Keratinocyte (primary cell): ENCODE results near the gene POLR1B. TPM values are rescaled to one million over a fixed set of nuclear protein-coding genes. Genes with fewer than 3 reads are reported as not detected.

Source experiments
- DNase-seq: peaks from one replicate; pipeline ENCODE4 v3.0.0-alpha.2; 2011; ENCODE audit warnings: low read depth, missing footprints, low spot score
- FAIRE-seq: peaks from 2 replicates; lab custom pipeline; 2011; peaks lifted over from hg19 to GRCh38; lab: Jason Lieb, UNC
- H2AFZ ChIP-seq: 2 replicates; pipeline ENCODE4 v1.6.0; 2012; ENCODE audit warnings: low read length, control low read depth, inconsistent platforms; ENCODE audit not compliant: control insufficient read depth
- H3K27ac ChIP-seq: 2 replicates; pipeline ENCODE4 v1.5.1; 2011; ENCODE audit warnings: low read length; ENCODE audit not compliant: control insufficient read depth, insufficient read depth
- H3K27me3 ChIP-seq: 3 replicates; pipeline ENCODE4 v1.6.0; 2011; ENCODE audit warnings: low read length; ENCODE audit not compliant: control insufficient read depth, insufficient read depth; ENCODE audit errors: extremely low read depth
- H3K36me3 ChIP-seq, 2 experiments: 2 replicates in 1 of 2; 3 replicates in 1 of 2; pipeline ENCODE4 v1.5.1; 2011; ENCODE audit warnings: low read length in 2 of 2, mild to moderate bottlenecking in 1 of 2; ENCODE audit not compliant: control insufficient read depth in 2 of 2, insufficient read depth in 2 of 2; ENCODE audit errors: extremely low read depth in 1 of 2
- H3K4me1 ChIP-seq: 3 replicates; pipeline ENCODE4 v1.5.1; 2011; ENCODE audit warnings: low read length; ENCODE audit not compliant: control insufficient read depth, insufficient read depth; ENCODE audit errors: extremely low read depth
- H3K4me2 ChIP-seq: 3 replicates; pipeline ENCODE4 v1.6.0; 2011; ENCODE audit warnings: low read depth, low read length; ENCODE audit not compliant: control insufficient read depth, insufficient read depth; ENCODE audit errors: extremely low read depth
- H3K4me3 ChIP-seq, 3 experiments: fragments of 200-600 bp in 1 of 3; sonication (generic) in 1 of 3; 2 replicates in 2 of 3; 3 replicates in 1 of 3; pipeline ENCODE4 v1.5.1; 2011 to 2016; ENCODE audit warnings: low read length in 3 of 3, mild to moderate bottlenecking in 3 of 3, control low read depth in 2 of 3, inconsistent platforms in 1 of 3, low read depth in 1 of 3, mixed read lengths in 1 of 3, mixed run types in 1 of 3, moderate library complexity in 1 of 3; ENCODE audit not compliant: control insufficient read depth in 2 of 3, insufficient read depth in 2 of 3; ENCODE audit errors: extremely low read depth in 1 of 3
- H3K79me2 ChIP-seq: 2 replicates; pipeline ENCODE4 v1.6.0; 2012; ENCODE audit warnings: low read length; ENCODE audit not compliant: control insufficient read depth, insufficient read depth
- H3K9ac ChIP-seq: 3 replicates; pipeline ENCODE4 v1.6.0; 2011; ENCODE audit warnings: low read length; ENCODE audit not compliant: control insufficient read depth, insufficient read depth; ENCODE audit errors: extremely low read depth
- H3K9me1 ChIP-seq: 3 replicates; pipeline ENCODE4 v1.6.0; 2011; ENCODE audit warnings: low read length; ENCODE audit not compliant: control insufficient read depth, insufficient read depth; ENCODE audit errors: extremely low read depth
- H3K9me3 ChIP-seq: 2 replicates; pipeline ENCODE4 v1.5.1; 2012; ENCODE audit warnings: low read depth, low read length; ENCODE audit not compliant: control insufficient read depth
- H4K20me1 ChIP-seq: 3 replicates; pipeline ENCODE4 v1.6.0; 2011; ENCODE audit warnings: low read length; ENCODE audit not compliant: control insufficient read depth, insufficient read depth; ENCODE audit errors: extremely low read depth
- EZH2 ChIP-seq: IDR thresholded peaks from one replicate; pipeline ENCODE4 v1.6.1; 2012; ENCODE audit warnings: inconsistent platforms, mild to moderate bottlenecking, low read length, moderate library complexity
- dilution Hi-C: fragments of 300-500 bp; cut with MboI; formaldehyde crosslinking; loops from one replicate; pipeline ENCODE4 v1.7.0; 2020; ENCODE audit warnings: low sequenced_read_pairs; ENCODE audit not compliant: extremely low pct_ligation_motif_present
- polyA plus RNA-seq, 5 experiments: library from polyadenylated mRNA; depleted of rRNA in 3 of 5; stranded (reverse) in 3 of 5; stranded (forward) in 1 of 5; unstranded in 1 of 5; fragments of >200 nt; gene quantifications; 1 replicate in 1 of 5; 2 replicates in 3 of 5; 3 replicates in 1 of 5; pipeline versions ENCODE4 v1.2.1 to v1.2.3, GENCODE V29; 2011 to 2012; ENCODE audit warnings: missing spikeins in 2 of 5, low read depth in 1 of 5, low replicate concordance in 1 of 5
- TF ChIP-seq, protein P1 (sequence below), 3 experiments: IDR thresholded peaks in 1 of 3; conservative IDR thresholded peaks in 1 of 3; optimal IDR thresholded peaks in 1 of 3; 2 replicates in 2 of 3; 3 replicates in 1 of 3; pipeline versions ENCODE3 to v1.5.1; 2011; ENCODE audit warnings: low read length in 3 of 3, mild to moderate bottlenecking in 3 of 3, moderate library complexity in 2 of 3, control low read depth in 1 of 3, inconsistent platforms in 1 of 3; ENCODE audit not compliant: insufficient read depth in 2 of 3; ENCODE audit errors: extremely low read depth in 1 of 3

The POLR1B gene
- polyA plus RNA-seq, 1 donor (not counting 4 experiments of a cell fraction or from before 2014, with no cell fraction given), result 31.9 TPM

DNA sequence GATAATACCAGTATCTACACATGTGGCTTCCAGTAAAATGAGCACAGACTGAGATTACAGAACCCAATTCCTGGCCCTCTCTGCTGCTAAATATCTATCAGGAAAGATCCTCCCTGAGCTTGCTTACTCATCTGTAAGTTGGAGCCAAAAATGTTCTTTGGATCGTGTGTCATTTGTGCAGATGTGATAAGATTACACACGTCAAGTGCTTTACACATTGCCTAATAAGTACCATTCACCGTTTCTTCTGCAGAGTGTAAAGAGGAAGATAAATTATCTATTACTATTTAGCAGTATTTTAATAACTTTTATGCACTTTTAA is 80.2 kb downstream of the POLR1B start:
- no peak for DNase-seq
- Histone ChIP-seq H3K9me1 (no peaks in the 10 kb centered on the region), H3K9me3 (no peaks in the 10 kb centered on the region), H2AFZ (no peak overlapping the region), H3K36me3 (no peaks in the 10 kb centered on the region), H3K4me2 (peak overlapping the region; percentile 80), H3K4me1 (peaks cover 64% of the 10 kb centered on the region), H3K4me3 (peak overlapping the region in 2 of 3 experiments; percentile 15 to 50), H3K27ac (peak overlapping the region; percentile 98), H3K79me2 (no peaks in the 10 kb centered on the region), H3K9ac (peak overlapping the region; percentile 73), H4K20me1 (no peaks in the 10 kb centered on the region), H3K27me3 (no peaks in the 10 kb centered on the region)
- TF ChIP-seq, protein P1, sequence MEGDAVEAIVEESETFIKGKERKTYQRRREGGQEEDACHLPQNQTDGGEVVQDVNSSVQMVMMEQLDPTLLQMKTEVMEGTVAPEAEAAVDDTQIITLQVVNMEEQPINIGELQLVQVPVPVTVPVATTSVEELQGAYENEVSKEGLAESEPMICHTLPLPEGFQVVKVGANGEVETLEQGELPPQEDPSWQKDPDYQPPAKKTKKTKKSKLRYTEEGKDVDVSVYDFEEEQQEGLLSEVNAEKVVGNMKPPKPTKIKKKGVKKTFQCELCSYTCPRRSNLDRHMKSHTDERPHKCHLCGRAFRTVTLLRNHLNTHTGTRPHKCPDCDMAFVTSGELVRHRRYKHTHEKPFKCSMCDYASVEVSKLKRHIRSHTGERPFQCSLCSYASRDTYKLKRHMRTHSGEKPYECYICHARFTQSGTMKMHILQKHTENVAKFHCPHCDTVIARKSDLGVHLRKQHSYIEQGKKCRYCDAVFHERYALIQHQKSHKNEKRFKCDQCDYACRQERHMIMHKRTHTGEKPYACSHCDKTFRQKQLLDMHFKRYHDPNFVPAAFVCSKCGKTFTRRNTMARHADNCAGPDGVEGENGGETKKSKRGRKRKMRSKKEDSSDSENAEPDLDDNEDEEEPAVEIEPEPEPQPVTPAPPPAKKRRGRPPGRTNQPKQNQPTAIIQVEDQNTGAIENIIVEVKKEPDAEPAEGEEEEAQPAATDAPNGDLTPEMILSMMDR (optimal IDR thresholded peaks at IDR 0.05 in 1 of 3, IDR thresholded peaks at IDR 0.05 in 1 of 3, conservative IDR thresholded peaks at IDR 0.05 in 1 of 3; ENCODE audit: extremely low read depth in 1 of 3, insufficient read depth in 2 of 3, low read length in 3 of 3), result no peak
- no peak for TF ChIP-seq EZH2
- dilution Hi-C loops, result no loop called here
- peak; percentile 86 for FAIRE-seq

DNA sequence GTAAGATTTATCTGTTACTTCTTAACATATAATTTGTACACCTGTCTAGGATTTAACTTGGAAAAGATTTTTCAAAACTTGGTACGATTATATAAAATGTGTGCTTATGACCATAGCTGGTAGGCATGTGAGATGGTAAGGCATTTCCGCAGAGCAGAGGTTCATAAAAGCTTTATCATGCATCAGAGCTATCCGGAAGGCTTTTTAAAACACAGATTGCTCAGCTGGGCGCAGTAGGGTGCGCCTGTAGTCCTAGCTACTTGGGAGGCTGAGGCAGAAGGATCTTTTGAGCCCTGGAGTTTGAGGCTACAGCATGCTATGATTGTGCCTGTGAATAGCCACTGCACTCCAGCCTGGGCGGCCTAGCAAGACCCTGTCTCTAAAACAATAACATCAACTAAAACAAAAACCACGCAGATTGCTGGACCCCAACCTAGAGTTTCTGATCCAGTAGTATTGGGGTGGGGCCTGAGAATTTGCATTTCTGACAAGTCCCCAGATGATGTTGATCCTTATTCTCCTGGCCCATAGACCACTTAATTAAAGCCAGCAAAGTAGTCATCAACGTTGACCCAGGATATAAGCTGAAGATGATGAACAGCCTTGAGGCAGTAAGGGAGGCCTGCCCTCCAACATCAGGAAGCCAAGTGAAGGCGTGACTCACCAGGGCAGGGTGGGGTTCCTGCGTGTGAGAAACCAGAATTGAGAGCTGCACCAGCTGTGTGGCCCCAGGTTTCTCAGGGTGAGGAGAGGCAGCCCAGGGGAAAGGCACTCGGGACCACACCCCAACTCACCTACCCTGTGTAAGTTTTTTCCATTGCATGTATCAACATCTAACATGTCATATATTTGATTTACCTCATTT is 81.9 kb downstream of the POLR1B start:
- FAIRE-seq (peak; percentile 82), DNase-seq (peak; percentile 90)
- dilution Hi-C loops, result no loop called here
- Histone ChIP-seq H3K27ac (peak overlapping the region; percentile 98), H3K4me3 (peak overlapping the region; percentile 21 to 59 (median 52)), H3K4me1 (peaks cover 73% of the 10 kb centered on the region), H3K4me2 (peak overlapping the region; percentile 83), H3K79me2 (no peaks in the 10 kb centered on the region), H3K36me3 (no peaks in the 10 kb centered on the region), H3K9me1 (no peaks in the 10 kb centered on the region), H4K20me1 (no peaks in the 10 kb centered on the region), H3K9me3 (no peaks in the 10 kb centered on the region), H3K27me3 (no peaks in the 10 kb centered on the region), H3K9ac (peak overlapping the region; percentile 75), H2AFZ (no peak overlapping the region)
- TF ChIP-seq, protein P1 (optimal IDR thresholded peaks at IDR 0.05 in 1 of 3, IDR thresholded peaks at IDR 0.05 in 1 of 3, conservative IDR thresholded peaks at IDR 0.05 in 1 of 3; ENCODE audit: extremely low read depth in 1 of 3, insufficient read depth in 2 of 3, low read length in 3 of 3), result no peak
- TF ChIP-seq EZH2, result no peak
